SU-DHL-6 (cell line): Measurements from ENCODE around the gene SOX13.
"Not testable (repeated sequence)": the region's sequence is repeated elsewhere in the genome, so short reads cannot be mapped to it uniquely, and the experiment has no call there.

Experiments used
- H2AFZ ChIP-seq: fragments of 200-600 bp; sonication (generic); 2 replicates; pipeline ENCODE4 v1.6.1; 2014; ENCODE audit warnings: low read depth, mild to moderate bottlenecking, moderate library complexity, mixed read lengths, antibody characterized with exemption, low read length; ENCODE audit not compliant: severe bottlenecking
- H3F3A ChIP-seq: fragments of 200-600 bp; shearing (Covaris generic); 2 replicates; pipeline ENCODE4 v1.6.0; 2016; ENCODE audit warnings: antibody characterized with exemption, mild to moderate bottlenecking; ENCODE audit not compliant: insufficient read depth
- H3K27ac ChIP-seq: fragments of 200-600 bp; sonication (generic); 2 replicates; pipeline ENCODE4 v1.5.1; 2016; ENCODE audit warnings: low read depth, mild to moderate bottlenecking, low read length, moderate library complexity, mixed read lengths
- H3K27me3 ChIP-seq: fragments of 200-600 bp; sonication (generic), shearing (Covaris generic); 2 replicates; pipeline ENCODE4 v1.6.0; 2014; ENCODE audit warnings: mild to moderate bottlenecking, low read length
- H3K36me3 ChIP-seq: fragments of 200-600 bp; sonication (generic); 2 replicates; pipeline ENCODE4 v1.6.1; 2014; ENCODE audit warnings: mild to moderate bottlenecking, low read length, mixed read lengths
- H3K4me2 ChIP-seq: fragments of 300-600, 200-600 bp; shearing (Covaris generic), sonication (generic); 2 replicates; pipeline ENCODE4 v1.6.0; 2014; ENCODE audit warnings: low read length, low read depth, mild to moderate bottlenecking; ENCODE audit not compliant: poor library complexity, severe bottlenecking
- H3K4me3 ChIP-seq: fragments of 200-600 bp; sonication (generic); 2 replicates; pipeline ENCODE4 v1.5.1; 2014; ENCODE audit warnings: antibody characterized with exemption, low read length, mild to moderate bottlenecking, mixed read lengths; ENCODE audit not compliant: insufficient read depth, poor library complexity, severe bottlenecking
- H3K79me2 ChIP-seq: fragments of 200-600 bp; sonication (generic); 2 replicates; pipeline ENCODE4 v1.6.1; 2014; ENCODE audit warnings: mild to moderate bottlenecking, low read length, moderate library complexity; ENCODE audit not compliant: insufficient read depth
- H3K9ac ChIP-seq: fragments of 200-600 bp; sonication (generic); 2 replicates; pipeline ENCODE4 v1.7.0; 2014; ENCODE audit warnings: mild to moderate bottlenecking, low read length
- H3K9me2 ChIP-seq: fragments of 200-600 bp; sonication (generic); replicated peaks from 2 replicates; pipeline ENCODE4 v1.6.1; 2014; ENCODE audit warnings: low read length; ENCODE audit not compliant: insufficient read depth
- H3K9me3 ChIP-seq: fragments of 200-600 bp; sonication (generic); 2 replicates; pipeline ENCODE4 v1.6.1; 2014; ENCODE audit warnings: low read length, mixed read lengths; ENCODE audit not compliant: insufficient read depth
- H4K20me1 ChIP-seq: fragments of 200-600 bp; sonication (generic); 2 replicates; pipeline ENCODE4 v1.6.1; 2014; ENCODE audit warnings: low read depth, mild to moderate bottlenecking, antibody characterized with exemption, low read length, moderate library complexity, mixed read lengths
- CTCF ChIP-seq: fragments of 200-600 bp; sonication (generic); IDR thresholded peaks from one replicate; pipeline ENCODE4 v1.5.1; 2017; ENCODE audit warnings: antibody characterized with exemption, mild to moderate bottlenecking, low read length, moderate library complexity; ENCODE audit not compliant: insufficient read depth, poor library complexity, severe bottlenecking
- EZH2phosphoT487 ChIP-seq: fragments of 200-600 bp; sonication (generic), shearing (Covaris generic); conservative IDR thresholded peaks from 2 replicates; pipeline ENCODE4 v1.6.1; 2018; ENCODE audit warnings: mild to moderate bottlenecking, antibody characterized with exemption, low read length, moderate library complexity, mixed read lengths

The SOX13 gene

GRCh38 chr1:204094856-204095634 lies 22.1 kb downstream of the SOX13 start:
- Histone ChIP-seq H3K27ac (no peak overlapping the region), H3K9me3 (no peaks in the 10 kb centered on the region), H3K4me3 (no peak overlapping the region), H3K27me3 (no peaks in the 10 kb centered on the region; the same call in 1 of the 2 replicates), H3K79me2 (no peaks in the 10 kb centered on the region), H2AFZ (no peak overlapping the region), H3K4me2 (no peak overlapping the region), H3K9me2 (no peaks in the 10 kb centered on the region), H3F3A (no peaks in the 10 kb centered on the region), H3K36me3 (no peaks in the 10 kb centered on the region), H3K9ac (no peak overlapping the region), H4K20me1 (no peaks in the 10 kb centered on the region)
- TF ChIP-seq CTCF (no peak), EZH2phosphoT487 (no peak)

GRCh38 chr1:204096931-204097330 lies 24.0 kb downstream of the SOX13 start:
- H3K9ac ChIP-seq = no peak overlapping the region
- TF ChIP-seq CTCF (no peak), EZH2phosphoT487 (no peak)
- no peaks in the 10 kb centered on the region for H3K9me3 ChIP-seq
- H3K4me3 ChIP-seq = no peak overlapping the region
- H3K27me3 ChIP-seq = no peaks in the 10 kb centered on the region; the same call in 1 of the 2 replicates
- H4K20me1 ChIP-seq = no peaks in the 10 kb centered on the region
- H3K4me2 ChIP-seq = no peak overlapping the region
- no peaks in the 10 kb centered on the region for H3F3A ChIP-seq
- no peak overlapping the region for H2AFZ ChIP-seq
- no peaks in the 10 kb centered on the region for H3K9me2 ChIP-seq
- no peak overlapping the region for H3K27ac ChIP-seq
- H3K36me3 ChIP-seq = no peaks in the 10 kb centered on the region
- no peaks in the 10 kb centered on the region for H3K79me2 ChIP-seq

GRCh38 chr1:204098683-204099082 lies 25.8 kb downstream of the SOX13 start:
- Histone ChIP-seq H3K9me2 (no peaks in the 10 kb centered on the region), H3K36me3 (no peaks in the 10 kb centered on the region), H3K9ac (no peak overlapping the region), H2AFZ (no peak overlapping the region), H3K9me3 (no peaks in the 10 kb centered on the region), H3K4me3 (no peak overlapping the region), H3K79me2 (no peaks in the 10 kb centered on the region), H3F3A (no peaks in the 10 kb centered on the region), H3K27me3 (no peaks in the 10 kb centered on the region; the same call in 1 of the 2 replicates), H3K4me2 (no peak overlapping the region), H4K20me1 (no peaks in the 10 kb centered on the region), H3K27ac (no peak overlapping the region)
- TF ChIP-seq EZH2phosphoT487 (no peak), CTCF (no peak)

DNA sequence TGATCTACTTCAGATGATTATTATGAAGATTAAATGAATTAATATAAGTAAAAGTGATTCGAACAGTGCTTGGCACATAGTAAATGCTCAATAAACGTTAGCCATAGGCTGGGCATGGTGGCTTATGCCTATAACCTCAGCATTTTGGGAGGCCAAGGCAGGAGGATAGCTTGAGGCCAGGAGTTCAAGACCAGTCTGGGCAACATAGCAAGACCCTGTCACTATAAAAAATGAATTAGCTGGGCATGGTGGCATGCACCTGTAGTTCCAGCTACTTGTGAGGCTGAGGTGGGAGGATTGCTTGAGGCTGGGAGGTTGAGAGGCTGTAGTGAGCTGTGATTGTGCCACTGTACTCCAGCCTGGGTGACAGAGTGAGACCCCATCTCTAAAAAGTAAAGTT lies 26.8 kb downstream of the SOX13 start:
- H3K9me2 ChIP-seq, H3F3A ChIP-seq, H3K36me3 ChIP-seq, H3K9ac ChIP-seq, H3K9me3 ChIP-seq, H4K20me1 ChIP-seq, H3K27me3 ChIP-seq, H3K79me2 ChIP-seq, H3K4me3 ChIP-seq, H3K27ac ChIP-seq, H2AFZ ChIP-seq, H3K4me2 ChIP-seq: not testable (repeated sequence)
